Mesenchymal stem cell (in vitro differentiated cells and primary cell): ENCODE data around the gene G3BP2.
A peak's percentile ranks its signal among the peaks of the same experiment; 100 is the strongest.
"Not testable (repeated sequence)": the region's sequence is repeated elsewhere in the genome, so short reads cannot be mapped to it uniquely, and the experiment has no call there.

Source experiments
- DNase-seq: peaks from one replicate; pipeline ENCODE4 v3.0.0-alpha.2; 2013
- H2AFZ ChIP-seq: one replicate; pipeline ENCODE4 v1.6.1; 2013; ENCODE audit warnings: low read depth, mild to moderate bottlenecking, control low read depth, inconsistent platforms, low read length, moderate library complexity
- H2AK5ac ChIP-seq: 2 replicates; pipeline ENCODE4 v1.6.1; 2013; ENCODE audit warnings: low read length, moderate library complexity, mild to moderate bottlenecking, inconsistent platforms; ENCODE audit not compliant: severe bottlenecking
- H2BK120ac ChIP-seq: one replicate; pipeline ENCODE4 v1.6.1; 2013; ENCODE audit warnings: low read depth, mild to moderate bottlenecking, inconsistent platforms, low read length, moderate library complexity
- H2BK12ac ChIP-seq, 2 experiments: one replicate each; pipeline ENCODE4 v1.6.1; 2013; ENCODE audit warnings: inconsistent platforms in 2 of 2, low read length in 2 of 2, mild to moderate bottlenecking in 2 of 2, moderate library complexity in 2 of 2, control low read depth in 1 of 2
- H2BK15ac ChIP-seq: one replicate; pipeline ENCODE4 v1.6.1; 2013; ENCODE audit warnings: mild to moderate bottlenecking, low read depth, inconsistent platforms; ENCODE audit not compliant: poor library complexity, severe bottlenecking
- H2BK5ac ChIP-seq: 2 replicates; pipeline ENCODE4 v1.6.1; 2013; ENCODE audit warnings: low read depth, mild to moderate bottlenecking, low read length, control low read depth, inconsistent platforms; ENCODE audit not compliant: poor library complexity, severe bottlenecking
- H3K14ac ChIP-seq, 2 experiments: one replicate each; pipeline ENCODE4 v1.6.1; 2013; ENCODE audit warnings: inconsistent platforms in 2 of 2, low read length in 2 of 2, control low read depth in 1 of 2, mild to moderate bottlenecking in 1 of 2, moderate library complexity in 1 of 2
- H3K18ac ChIP-seq, 2 experiments: one replicate each; pipeline ENCODE4 v1.6.1; 2013; ENCODE audit warnings: inconsistent platforms in 2 of 2, low read length in 2 of 2, control low read depth in 1 of 2, low read depth in 1 of 2, mild to moderate bottlenecking in 1 of 2
- H3K23ac ChIP-seq, 2 experiments: one replicate each; pipeline ENCODE4 v1.6.1; 2013; ENCODE audit warnings: inconsistent platforms in 2 of 2, low read length in 2 of 2, mild to moderate bottlenecking in 2 of 2, moderate library complexity in 2 of 2, control low read depth in 1 of 2
- H3K27ac ChIP-seq: 2 replicates; pipeline ENCODE4 v1.5.1; 2013; ENCODE audit warnings: mild to moderate bottlenecking, moderate library complexity, low read length, control low read depth, inconsistent platforms; ENCODE audit not compliant: poor library complexity, severe bottlenecking
- H3K27me3 ChIP-seq, 2 experiments: 2 replicates each; pipeline versions ENCODE4 v1.6.1 to v1.7.0; 2013; ENCODE audit warnings: low read length in 2 of 2, mild to moderate bottlenecking in 2 of 2, moderate library complexity in 2 of 2, control low read depth in 1 of 2, inconsistent platforms in 1 of 2; ENCODE audit not compliant: control insufficient read depth in 1 of 2, insufficient read depth in 1 of 2
- H3K36me3 ChIP-seq, 2 experiments: 2 replicates each; pipeline versions ENCODE4 v1.6.1 to v1.7.0; 2013; ENCODE audit warnings: low read length in 2 of 2, control low read depth in 1 of 2, inconsistent platforms in 1 of 2, low read depth in 1 of 2, mild to moderate bottlenecking in 1 of 2; ENCODE audit not compliant: insufficient read depth in 2 of 2, control insufficient read depth in 1 of 2
- H3K4ac ChIP-seq, 2 experiments: one replicate each; pipeline ENCODE4 v1.6.1; 2013; ENCODE audit warnings: inconsistent platforms in 2 of 2, low read length in 2 of 2, mild to moderate bottlenecking in 2 of 2, moderate library complexity in 2 of 2, control low read depth in 1 of 2, low read depth in 1 of 2
- H3K4me1 ChIP-seq: 2 replicates; pipeline ENCODE4 v1.6.1; 2013; ENCODE audit warnings: low read depth, low read length, control low read depth; ENCODE audit not compliant: control insufficient read depth, insufficient read depth
- H3K4me2 ChIP-seq: 2 replicates; pipeline ENCODE4 v1.6.1; 2013; ENCODE audit warnings: low read length, mild to moderate bottlenecking, inconsistent platforms; ENCODE audit not compliant: poor library complexity, severe bottlenecking
- H3K4me3 ChIP-seq, 2 experiments: 2 replicates each; pipeline versions ENCODE4 v1.5.1 to v1.7.0; 2013; ENCODE audit warnings: low read length in 2 of 2, mild to moderate bottlenecking in 2 of 2, control low read depth in 1 of 2, low read depth in 1 of 2; ENCODE audit not compliant: insufficient read depth in 1 of 2
- H3K79me1 ChIP-seq: replicated peaks from 2 replicates; pipeline ENCODE4 v1.6.1; 2013; ENCODE audit warnings: mild to moderate bottlenecking, control low read depth, low read length, inconsistent platforms; ENCODE audit not compliant: poor library complexity, severe bottlenecking
- H3K9ac ChIP-seq: 2 replicates; pipeline ENCODE4 v1.7.0; 2013; ENCODE audit warnings: mild to moderate bottlenecking, low read length, moderate library complexity
- H3K9me3 ChIP-seq: 2 replicates; pipeline ENCODE4 v1.7.0; 2013; ENCODE audit warnings: mild to moderate bottlenecking, low read length; ENCODE audit not compliant: control insufficient read depth
- H4K8ac ChIP-seq: one replicate; pipeline ENCODE4 v1.6.1; 2013; ENCODE audit warnings: inconsistent platforms, mild to moderate bottlenecking, low read length, moderate library complexity
- H4K91ac ChIP-seq: one replicate; pipeline ENCODE4 v1.6.1; 2013; ENCODE audit warnings: mild to moderate bottlenecking, low read length, inconsistent platforms
- WGBS: methylation state at CpG from one replicate; pipeline ENCODE4 v1.1.7; 2013; ENCODE audit warnings: mixed read lengths; 5-methylcytosine and 5-hydroxymethylcytosine counted together

G3BP2 gene

DNA sequence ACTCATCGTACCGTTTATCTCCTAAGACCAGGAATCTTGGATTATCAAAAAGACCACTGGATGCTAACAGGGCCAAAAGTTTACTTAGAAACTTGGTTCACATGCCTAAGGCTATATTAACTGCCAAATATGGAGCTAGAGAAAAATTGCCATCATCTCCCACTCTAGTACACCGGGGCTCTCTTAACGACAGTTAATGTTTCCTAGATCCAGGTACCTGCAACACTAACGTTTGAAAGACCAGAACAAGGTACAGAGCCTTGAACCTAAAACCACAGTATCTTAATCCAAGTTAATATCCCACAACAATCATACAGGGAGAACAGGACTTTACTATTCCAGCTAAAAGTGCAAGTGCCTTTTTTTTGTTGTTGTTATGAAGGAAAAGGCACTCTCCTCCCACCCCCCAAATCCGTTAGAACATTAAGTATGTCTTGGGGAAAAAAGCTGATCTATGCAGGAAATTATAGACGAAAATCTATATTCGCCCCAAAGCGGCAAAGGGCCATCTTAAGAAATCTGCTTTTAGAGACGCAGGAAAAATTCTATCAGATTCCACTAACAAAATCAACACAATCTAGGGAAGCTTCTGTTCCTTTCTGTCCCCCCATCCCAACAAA lies 1.3 kb downstream of the G3BP2 start:
- H3K27me3 ChIP-seq, result no peaks in the 10 kb centered on the region
- H3K79me1 ChIP-seq, result peaks cover 6% of the 10 kb centered on the region
- H2AK5ac ChIP-seq, result no peak overlapping the region
- WGBS, result 10% methylated on average over 9 of the region's 10 CpGs
- peak overlapping the region in 1 of 2 experiments; percentile 38 for H3K14ac ChIP-seq
- no peak overlapping the region for H3K23ac ChIP-seq
- peak overlapping the region; percentile 3 to 69 for H3K18ac ChIP-seq
- peak overlapping the region; percentile 98 for H3K9ac ChIP-seq
- no peaks in the 10 kb centered on the region for H3K9me3 ChIP-seq
- no peak overlapping the region for H2BK5ac ChIP-seq
- H3K4me1 ChIP-seq, result no peaks in the 10 kb centered on the region
- no peak overlapping the region for H2BK12ac ChIP-seq
- H4K91ac ChIP-seq, result no peak overlapping the region
- no peak overlapping the region for H2AFZ ChIP-seq
- no peaks in the 10 kb centered on the region for H3K36me3 ChIP-seq
- H4K8ac ChIP-seq, result no peak overlapping the region
- H3K4me3 ChIP-seq, result peak overlapping the region; percentile 96 to 99
- no peak overlapping the region for H2BK15ac ChIP-seq
- H3K4me2 ChIP-seq, result peak overlapping the region; percentile 43
- H3K27ac ChIP-seq, result peak overlapping the region; percentile 64
- H2BK120ac ChIP-seq, result no peak overlapping the region
- peak; percentile 17 for DNase-seq
- H3K4ac ChIP-seq, result peak overlapping the region in 1 of 2 experiments; percentile 74

DNA sequence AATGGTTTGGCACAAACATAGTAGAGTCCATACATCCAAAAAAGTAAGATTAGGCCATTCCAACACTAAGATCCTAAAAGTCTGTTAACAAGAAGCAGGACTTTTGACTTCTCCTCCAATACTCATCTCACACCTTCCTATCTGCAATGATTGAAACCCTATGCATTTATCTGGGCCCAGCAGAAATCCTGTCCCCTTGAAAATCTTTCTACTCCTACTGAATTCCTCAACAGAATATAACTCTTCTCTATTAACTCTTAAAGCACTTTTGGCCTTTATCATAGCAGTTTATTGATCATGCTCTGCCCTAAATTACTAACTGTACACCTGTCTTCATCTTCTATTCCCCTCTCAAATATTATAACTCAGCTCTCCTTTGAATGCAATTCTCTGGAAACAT lies 4.6 kb downstream of the G3BP2 start:
- Histone ChIP-seq H2AFZ (no peak overlapping the region), H3K9me3 (no peaks in the 10 kb centered on the region), H4K8ac (no peak overlapping the region), H3K4me3 (no peak overlapping the region), H2BK5ac (no peak overlapping the region), H2BK120ac (no peak overlapping the region), H3K23ac (no peak overlapping the region), H2BK15ac (no peak overlapping the region), H3K27ac (no peak overlapping the region), H3K36me3 (no peaks in the 10 kb centered on the region), H3K4me2 (no peak overlapping the region), H3K79me1 (no peaks in the 10 kb centered on the region), H4K91ac (no peak overlapping the region), H3K14ac (no peak overlapping the region), H3K27me3 (no peaks in the 10 kb centered on the region), H3K18ac (no peak overlapping the region), H3K4ac (no peak overlapping the region), H2AK5ac (no peak overlapping the region), H2BK12ac (no peak overlapping the region), H3K4me1 (peaks cover 3% of the 10 kb centered on the region), H3K9ac (no peak overlapping the region)
- no peak for DNase-seq

DNA sequence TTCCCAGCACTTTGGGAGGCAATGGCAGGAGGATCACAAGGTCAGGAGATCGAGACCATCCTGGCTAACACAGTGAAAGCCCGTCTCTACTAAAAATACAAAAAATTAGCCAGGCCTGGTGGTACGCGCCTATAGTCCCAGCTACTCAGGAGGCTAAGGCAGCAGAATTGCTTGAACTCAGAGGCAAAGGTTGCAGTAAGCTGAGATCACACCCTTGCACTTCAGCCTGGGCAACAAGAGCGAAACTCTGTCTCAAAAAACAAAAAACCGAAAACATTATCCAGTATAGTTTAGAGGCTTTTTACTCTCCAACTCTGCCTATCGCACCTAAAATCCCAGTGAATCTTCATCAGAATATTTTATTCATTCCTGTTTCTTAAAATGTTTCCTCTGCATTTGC lies 5.6 kb downstream of the G3BP2 start:
- H3K18ac ChIP-seq, H3K27me3 ChIP-seq, H3K4me1 ChIP-seq, H2BK12ac ChIP-seq, H2AK5ac ChIP-seq, DNase-seq, H3K9me3 ChIP-seq, H2AFZ ChIP-seq, H3K9ac ChIP-seq, H3K4me2 ChIP-seq, H3K4ac ChIP-seq, H2BK120ac ChIP-seq, H3K23ac ChIP-seq, H3K27ac ChIP-seq, H3K36me3 ChIP-seq, H3K4me3 ChIP-seq, H2BK5ac ChIP-seq, H3K79me1 ChIP-seq, H4K8ac ChIP-seq, H4K91ac ChIP-seq, H3K14ac ChIP-seq, H2BK15ac ChIP-seq: not testable (repeated sequence)
- whole genome bisulfite sequencing, result 99% methylated on average over 7 of the region's 7 CpGs

DNA sequence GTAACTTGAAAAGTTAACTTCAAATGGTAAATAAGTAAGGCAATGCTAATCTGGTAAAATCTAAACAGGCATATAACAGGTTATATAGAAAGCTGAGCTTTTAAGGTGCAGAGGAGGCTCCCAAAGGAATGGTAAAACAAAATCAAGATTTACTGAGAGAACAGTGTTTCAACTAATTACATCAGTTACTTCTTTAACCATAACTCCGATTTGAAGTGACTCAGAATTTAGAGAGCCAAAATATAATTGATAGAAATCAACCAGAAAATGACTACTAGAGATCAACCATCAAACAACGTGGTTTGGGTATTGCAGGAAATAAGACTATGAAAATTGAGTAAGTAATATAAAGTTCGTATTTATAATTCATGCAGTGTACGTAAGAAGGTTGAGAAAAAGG lies 6.9 kb downstream of the G3BP2 start:
- H3K27ac ChIP-seq, result no peak overlapping the region
- no peak overlapping the region for H3K4ac ChIP-seq
- H4K91ac ChIP-seq, result no peak overlapping the region
- no peaks in the 10 kb centered on the region for H3K9me3 ChIP-seq
- no peak overlapping the region for H2AK5ac ChIP-seq
- no peak for DNase-seq
- no peak overlapping the region for H3K4me2 ChIP-seq
- no peak overlapping the region for H2BK120ac ChIP-seq
- H2AFZ ChIP-seq, result no peak overlapping the region
- no peak overlapping the region for H3K4me3 ChIP-seq
- H3K9ac ChIP-seq, result peak overlapping the region; percentile 17
- peaks cover 3% of the 10 kb centered on the region for H3K4me1 ChIP-seq
- no peak overlapping the region for H3K23ac ChIP-seq
- no peak overlapping the region for H3K18ac ChIP-seq
- no peaks in the 10 kb centered on the region for H3K79me1 ChIP-seq
- no peaks in the 10 kb centered on the region for H3K27me3 ChIP-seq
- no peak overlapping the region for H3K14ac ChIP-seq
- no CpG with 5 or more reads among the region's 4 CpGs for WGBS
- H2BK12ac ChIP-seq, result no peak overlapping the region
- H3K36me3 ChIP-seq, result peaks cover 0 to 10% of the 10 kb centered on the region in 2 experiments
- H2BK15ac ChIP-seq, result no peak overlapping the region
- no peak overlapping the region for H4K8ac ChIP-seq
- no peak overlapping the region for H2BK5ac ChIP-seq
